ENCODE results near the gene PLEKHG3.
A peak's percentile ranks its signal among the peaks of the same experiment; 100 is the strongest.

Gene PLEKHG3

DNA sequence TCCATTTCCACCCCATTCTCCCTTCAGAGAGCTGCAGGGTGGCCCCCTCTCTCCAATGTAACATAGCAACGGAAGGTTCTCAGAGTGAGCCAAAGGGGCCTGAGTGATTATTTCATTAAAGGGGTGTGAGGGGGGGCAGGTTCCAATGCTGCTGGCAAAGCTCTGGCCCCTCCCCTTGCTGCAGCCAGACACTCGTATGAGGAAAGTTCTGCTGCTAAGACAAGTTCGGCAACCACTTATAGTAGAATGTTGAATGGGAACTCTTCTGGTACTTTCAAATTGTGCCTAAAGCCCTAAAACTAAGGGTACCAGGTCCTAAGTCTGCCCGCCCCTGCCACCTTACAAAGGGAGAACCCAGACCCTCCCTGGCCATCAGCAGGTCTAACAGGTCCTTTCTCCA, 49.8 kb downstream of the PLEKHG3 start:
- Histone ChIP-seq H2AFZ (ENCODE audit: low read length) (no peak overlapping the region), H3K9me2 (replicated peaks; ENCODE audit: low read depth, low read length) (no peaks in the 10 kb centered on the region), H3K4me2 (ENCODE audit: low read depth, low read length, poor library complexity, severe bottlenecking) (no peak overlapping the region), H3K79me2 (ENCODE audit: insufficient read depth, low read length) (no peaks in the 10 kb centered on the region), H3K4me3 (ENCODE audit: low read length, poor library complexity, severe bottlenecking) (no peak overlapping the region), H4K20me1 (ENCODE audit: insufficient read depth, low read length, poor library complexity, severe bottlenecking) (no peaks in the 10 kb centered on the region), H3K4me1 (ENCODE audit: insufficient read depth, low read length, poor library complexity, severe bottlenecking) (peaks cover 12% of the 10 kb centered on the region), H3K27me3 (ENCODE audit: insufficient read depth, low read length, poor library complexity, severe bottlenecking) (no peaks in the 10 kb centered on the region), H3K9me3 (ENCODE audit: insufficient read depth, low read depth, low read length) (no peaks in the 10 kb centered on the region), H3K9ac (ENCODE audit: low read depth, low read length, poor library complexity, severe bottlenecking) (no peak overlapping the region), H3F3A (ENCODE audit: low read depth) (no peaks in the 10 kb centered on the region), H3K36me3 (ENCODE audit: insufficient read depth, low read length) (no peaks in the 10 kb centered on the region)
- TF ChIP-seq, protein P1, sequence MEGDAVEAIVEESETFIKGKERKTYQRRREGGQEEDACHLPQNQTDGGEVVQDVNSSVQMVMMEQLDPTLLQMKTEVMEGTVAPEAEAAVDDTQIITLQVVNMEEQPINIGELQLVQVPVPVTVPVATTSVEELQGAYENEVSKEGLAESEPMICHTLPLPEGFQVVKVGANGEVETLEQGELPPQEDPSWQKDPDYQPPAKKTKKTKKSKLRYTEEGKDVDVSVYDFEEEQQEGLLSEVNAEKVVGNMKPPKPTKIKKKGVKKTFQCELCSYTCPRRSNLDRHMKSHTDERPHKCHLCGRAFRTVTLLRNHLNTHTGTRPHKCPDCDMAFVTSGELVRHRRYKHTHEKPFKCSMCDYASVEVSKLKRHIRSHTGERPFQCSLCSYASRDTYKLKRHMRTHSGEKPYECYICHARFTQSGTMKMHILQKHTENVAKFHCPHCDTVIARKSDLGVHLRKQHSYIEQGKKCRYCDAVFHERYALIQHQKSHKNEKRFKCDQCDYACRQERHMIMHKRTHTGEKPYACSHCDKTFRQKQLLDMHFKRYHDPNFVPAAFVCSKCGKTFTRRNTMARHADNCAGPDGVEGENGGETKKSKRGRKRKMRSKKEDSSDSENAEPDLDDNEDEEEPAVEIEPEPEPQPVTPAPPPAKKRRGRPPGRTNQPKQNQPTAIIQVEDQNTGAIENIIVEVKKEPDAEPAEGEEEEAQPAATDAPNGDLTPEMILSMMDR (conservative IDR thresholded peaks at IDR 0.05; ENCODE audit: low read length) = no peak
- no peak for TF ChIP-seq EZH2phosphoT487 (IDR thresholded peaks at IDR 0.05; ENCODE audit: borderline replicate concordance)

- Histone ChIP-seq H2AFZ (ENCODE audit: low read length) (no peak overlapping the region), H3K9me2 (replicated peaks; ENCODE audit: low read depth, low read length) (no peaks in the 10 kb centered on the region), H3K9ac (ENCODE audit: low read depth, low read length, poor library complexity, severe bottlenecking) (no peak overlapping the region), H3K4me1 (ENCODE audit: insufficient read depth, low read length, poor library complexity, severe bottlenecking) (peaks cover 12% of the 10 kb centered on the region), H3K9me3 (ENCODE audit: insufficient read depth, low read depth, low read length) (no peaks in the 10 kb centered on the region), H3K4me2 (ENCODE audit: low read depth, low read length, poor library complexity, severe bottlenecking) (no peak overlapping the region), H4K20me1 (ENCODE audit: insufficient read depth, low read length, poor library complexity, severe bottlenecking) (no peaks in the 10 kb centered on the region), H3K27me3 (ENCODE audit: insufficient read depth, low read length, poor library complexity, severe bottlenecking) (no peaks in the 10 kb centered on the region), H3K79me2 (ENCODE audit: insufficient read depth, low read length) (no peaks in the 10 kb centered on the region), H3K4me3 (ENCODE audit: low read length, poor library complexity, severe bottlenecking) (no peak overlapping the region), H3K36me3 (ENCODE audit: insufficient read depth, low read length) (no peaks in the 10 kb centered on the region), H3F3A (ENCODE audit: low read depth) (no peaks in the 10 kb centered on the region)
- TF ChIP-seq, protein P1 (conservative IDR thresholded peaks at IDR 0.05; ENCODE audit: low read length) = no peak
- no peak for TF ChIP-seq EZH2phosphoT487 (IDR thresholded peaks at IDR 0.05; ENCODE audit: borderline replicate concordance)
Measured at GRCh38 chr14:64754685-64755084, 50.5 kb downstream of the PLEKHG3 start.

- H3K4me1 ChIP-seq (ENCODE audit: insufficient read depth, low read length, poor library complexity, severe bottlenecking) = peaks cover 12% of the 10 kb centered on the region
- no peak for TF ChIP-seq EZH2phosphoT487 (IDR thresholded peaks at IDR 0.05; ENCODE audit: borderline replicate concordance)
- TF ChIP-seq, protein P1 (conservative IDR thresholded peaks at IDR 0.05; ENCODE audit: low read length) = no peak
Measured at GRCh38 chr14:64755781-64756221, 51.6 kb downstream of the PLEKHG3 start.

More at GRCh38 chr14:64755781-64756221, 51.6 kb downstream of the PLEKHG3 start:
- H3K79me2 ChIP-seq (ENCODE audit: insufficient read depth, low read length) = no peaks in the 10 kb centered on the region
- no peak overlapping the region for H2AFZ ChIP-seq (ENCODE audit: low read length)
- no peaks in the 10 kb centered on the region for H4K20me1 ChIP-seq (ENCODE audit: insufficient read depth, low read length, poor library complexity, severe bottlenecking)
- no peaks in the 10 kb centered on the region for H3F3A ChIP-seq (ENCODE audit: low read depth)
- H3K4me3 ChIP-seq (ENCODE audit: low read length, poor library complexity, severe bottlenecking) = no peak overlapping the region
- H3K36me3 ChIP-seq (ENCODE audit: insufficient read depth, low read length) = no peaks in the 10 kb centered on the region
- no peaks in the 10 kb centered on the region for H3K27me3 ChIP-seq (ENCODE audit: insufficient read depth, low read length, poor library complexity, severe bottlenecking)
- no peak overlapping the region for H3K9ac ChIP-seq (ENCODE audit: low read depth, low read length, poor library complexity, severe bottlenecking)
- H3K9me2 ChIP-seq (replicated peaks; ENCODE audit: low read depth, low read length) = no peaks in the 10 kb centered on the region
- H3K9me3 ChIP-seq (ENCODE audit: insufficient read depth, low read depth, low read length) = no peaks in the 10 kb centered on the region
- H3K4me2 ChIP-seq (ENCODE audit: low read depth, low read length, poor library complexity, severe bottlenecking) = peak overlapping the region; percentile 4

Data from Loucy (cell line).